BLaER1 (cell line): Measurements from ENCODE around the gene SHROOM3.

Source experiments
- H3K27ac ChIP-seq: shearing (Covaris generic); formaldehyde crosslinking; 2 replicates; pipeline ENCODE4 v1.8.1; 2022
- H3K27me3 ChIP-seq: shearing (Covaris generic); formaldehyde crosslinking; 2 replicates; pipeline ENCODE4 v1.8.1; 2022
- H3K36me3 ChIP-seq: shearing (Covaris generic); formaldehyde crosslinking; 2 replicates; pipeline ENCODE4 v1.8.1; 2022
- H3K4me1 ChIP-seq: shearing (Covaris generic); formaldehyde crosslinking; 2 replicates; pipeline ENCODE4 v1.8.1; 2022
- H3K4me2 ChIP-seq: shearing (Covaris generic); formaldehyde crosslinking; 2 replicates; pipeline ENCODE4 v1.8.1; 2022
- H3K4me3 ChIP-seq: shearing (Covaris generic); formaldehyde crosslinking; 2 replicates; pipeline ENCODE4 v1.8.1; 2022
- H3K9ac ChIP-seq: shearing (Covaris generic); formaldehyde crosslinking; 2 replicates; pipeline ENCODE4 v1.8.1; 2022
- H3K9me3 ChIP-seq: shearing (Covaris generic); formaldehyde crosslinking; 2 replicates; pipeline ENCODE4 v1.8.1; 2022
- H4K20me1 ChIP-seq: shearing (Covaris generic); formaldehyde crosslinking; 2 replicates; pipeline ENCODE4 v1.8.1; 2022
- Cebpa-rat ChIP-seq: shearing (Covaris generic); IDR thresholded peaks from 2 replicates; pipeline ENCODE4 v1.8.1; 2022

SHROOM3 gene

GRCh38 chr4:76658231-76659102, 223.4 kb downstream of the SHROOM3 start:
- peaks cover 16% of the 10 kb centered on the region for H3K4me1 ChIP-seq
- no peaks in the 10 kb centered on the region for H3K27me3 ChIP-seq
- H3K9me3 ChIP-seq, result no peaks in the 10 kb centered on the region
- no peaks in the 10 kb centered on the region for H4K20me1 ChIP-seq
- no peak overlapping the region for H3K4me3 ChIP-seq
- H3K9ac ChIP-seq, result no peak overlapping the region
- peak overlapping the region; percentile 38 for H3K4me2 ChIP-seq
- no peaks in the 10 kb centered on the region for H3K36me3 ChIP-seq
- no peak overlapping the region for H3K27ac ChIP-seq
- no peak for TF ChIP-seq Cebpa-rat

GRCh38 chr4:76659103-76659490, 224.1 kb downstream of the SHROOM3 start:
- H3K4me2 ChIP-seq, result no peak overlapping the region
- no peak overlapping the region for H3K9ac ChIP-seq
- no peaks in the 10 kb centered on the region for H3K9me3 ChIP-seq
- no peaks in the 10 kb centered on the region for H3K36me3 ChIP-seq
- H3K4me3 ChIP-seq, result no peak overlapping the region
- H3K4me1 ChIP-seq, result peaks cover 16% of the 10 kb centered on the region
- H3K27me3 ChIP-seq, result no peaks in the 10 kb centered on the region
- no peak for TF ChIP-seq Cebpa-rat
- H4K20me1 ChIP-seq, result no peaks in the 10 kb centered on the region
- no peak overlapping the region for H3K27ac ChIP-seq

GRCh38 chr4:76663824-76664223, 228.8 kb downstream of the SHROOM3 start:
- no peaks in the 10 kb centered on the region for H3K36me3 ChIP-seq
- no peak overlapping the region for H3K4me3 ChIP-seq
- no peaks in the 10 kb centered on the region for H3K9me3 ChIP-seq
- no peak for TF ChIP-seq Cebpa-rat
- peaks cover 19% of the 10 kb centered on the region for H3K4me1 ChIP-seq
- H3K27me3 ChIP-seq, result no peaks in the 10 kb centered on the region
- H4K20me1 ChIP-seq, result no peaks in the 10 kb centered on the region
- H3K27ac ChIP-seq, result no peak overlapping the region
- H3K9ac ChIP-seq, result no peak overlapping the region
- H3K4me2 ChIP-seq, result no peak overlapping the region

- H3K4me2 ChIP-seq, result no peak overlapping the region
- TF ChIP-seq Cebpa-rat, result no peak
- H3K27ac ChIP-seq, result no peak overlapping the region
- no peaks in the 10 kb centered on the region for H3K36me3 ChIP-seq
- H3K27me3 ChIP-seq, result no peaks in the 10 kb centered on the region
- no peaks in the 10 kb centered on the region for H3K9me3 ChIP-seq
- H3K9ac ChIP-seq, result no peak overlapping the region
- peaks cover 16% of the 10 kb centered on the region for H3K4me1 ChIP-seq
- H4K20me1 ChIP-seq, result no peaks in the 10 kb centered on the region
- no peak overlapping the region for H3K4me3 ChIP-seq
Measured at GRCh38 chr4:76665153-76665552, 230.1 kb downstream of the SHROOM3 start.

GRCh38 chr4:76665721-76666120, 230.7 kb downstream of the SHROOM3 start:
- TF ChIP-seq Cebpa-rat, result no peak

GRCh38 chr4:76666944-76667532, 232.0 kb downstream of the SHROOM3 start:
- H3K4me2 ChIP-seq, result peak overlapping the region; percentile 47
- no peak overlapping the region for H3K4me3 ChIP-seq
- H3K9me3 ChIP-seq, result no peaks in the 10 kb centered on the region
- no peak overlapping the region for H3K27ac ChIP-seq
- H3K27me3 ChIP-seq, result no peaks in the 10 kb centered on the region
- no peak for TF ChIP-seq Cebpa-rat
- no peak overlapping the region for H3K9ac ChIP-seq
- no peaks in the 10 kb centered on the region for H4K20me1 ChIP-seq
- H3K36me3 ChIP-seq, result no peaks in the 10 kb centered on the region
- H3K4me1 ChIP-seq, result peaks cover 16% of the 10 kb centered on the region

More at GRCh38 chr4:76665721-76666120, 230.7 kb downstream of the SHROOM3 start:
- Histone ChIP-seq H4K20me1 (no peaks in the 10 kb centered on the region), H3K36me3 (no peaks in the 10 kb centered on the region), H3K27ac (no peak overlapping the region), H3K9me3 (no peaks in the 10 kb centered on the region), H3K4me1 (peaks cover 16% of the 10 kb centered on the region), H3K9ac (no peak overlapping the region), H3K27me3 (no peaks in the 10 kb centered on the region), H3K4me3 (no peak overlapping the region), H3K4me2 (no peak overlapping the region)

- Histone ChIP-seq H4K20me1 (no peaks in the 10 kb centered on the region), H3K27me3 (no peaks in the 10 kb centered on the region), H3K27ac (no peak overlapping the region), H3K36me3 (no peaks in the 10 kb centered on the region), H3K9me3 (no peaks in the 10 kb centered on the region), H3K4me2 (no peak overlapping the region), H3K9ac (no peak overlapping the region), H3K4me3 (no peak overlapping the region), H3K4me1 (peaks cover 16% of the 10 kb centered on the region)
- no peak for TF ChIP-seq Cebpa-rat
Measured at GRCh38 chr4:76670631-76671030, 235.6 kb downstream of the SHROOM3 start.

GRCh38 chr4:76673362-76673761, 238.3 kb downstream of the SHROOM3 start:
- H4K20me1 ChIP-seq, result no peaks in the 10 kb centered on the region
- no peak for TF ChIP-seq Cebpa-rat

GRCh38 chr4:76674983-76675382, 240.0 kb downstream of the SHROOM3 start:
- no peaks in the 10 kb centered on the region for H3K27me3 ChIP-seq
- no peak for TF ChIP-seq Cebpa-rat
- H3K27ac ChIP-seq, result no peak overlapping the region
- H3K4me1 ChIP-seq, result no peaks in the 10 kb centered on the region
- no peak overlapping the region for H3K4me2 ChIP-seq
- no peak overlapping the region for H3K4me3 ChIP-seq
- H3K9ac ChIP-seq, result no peak overlapping the region
- H3K36me3 ChIP-seq, result no peaks in the 10 kb centered on the region
- no peaks in the 10 kb centered on the region for H4K20me1 ChIP-seq
- no peaks in the 10 kb centered on the region for H3K9me3 ChIP-seq

More at GRCh38 chr4:76673362-76673761, 238.3 kb downstream of the SHROOM3 start:
- H3K9me3 ChIP-seq, result no peaks in the 10 kb centered on the region
- no peak overlapping the region for H3K4me2 ChIP-seq
- no peaks in the 10 kb centered on the region for H3K36me3 ChIP-seq
- no peaks in the 10 kb centered on the region for H3K27me3 ChIP-seq
- no peak overlapping the region for H3K4me3 ChIP-seq
- no peak overlapping the region for H3K9ac ChIP-seq
- H3K4me1 ChIP-seq, result no peaks in the 10 kb centered on the region
- H3K27ac ChIP-seq, result no peak overlapping the region

- H3K4me1 ChIP-seq, result peaks cover 12% of the 10 kb centered on the region
- H4K20me1 ChIP-seq, result no peaks in the 10 kb centered on the region
- no peaks in the 10 kb centered on the region for H3K27me3 ChIP-seq
- H3K9ac ChIP-seq, result no peak overlapping the region
- H3K9me3 ChIP-seq, result no peaks in the 10 kb centered on the region
- H3K4me2 ChIP-seq, result no peak overlapping the region
- H3K27ac ChIP-seq, result no peak overlapping the region
- TF ChIP-seq Cebpa-rat, result no peak
- H3K4me3 ChIP-seq, result no peak overlapping the region
- H3K36me3 ChIP-seq, result no peaks in the 10 kb centered on the region
Measured at GRCh38 chr4:76677571-76678326, 242.7 kb downstream of the SHROOM3 start.
